HT1080 (cell line): ENCODE data around the gene ASCC3. TPM values are rescaled to one million over a fixed set of nuclear protein-coding genes. Genes with fewer than 3 reads are reported as not detected.

Experiments
- DNase-seq: peaks from one replicate; pipeline ENCODE4 v3.0.0-alpha.2; 2015; ENCODE audit warnings: low read depth
- total RNA-seq: library from RNA; depleted of rRNA; stranded (reverse); fragments of >200 nt; shearing (Covaris generic); gene quantifications from 2 replicates; pipeline ENCODE4 v1.2.3, GENCODE V29; 2014

ASCC3 gene
- total RNA-seq, 1 experiment from 2014 or later: 57.6 TPM

DNA sequence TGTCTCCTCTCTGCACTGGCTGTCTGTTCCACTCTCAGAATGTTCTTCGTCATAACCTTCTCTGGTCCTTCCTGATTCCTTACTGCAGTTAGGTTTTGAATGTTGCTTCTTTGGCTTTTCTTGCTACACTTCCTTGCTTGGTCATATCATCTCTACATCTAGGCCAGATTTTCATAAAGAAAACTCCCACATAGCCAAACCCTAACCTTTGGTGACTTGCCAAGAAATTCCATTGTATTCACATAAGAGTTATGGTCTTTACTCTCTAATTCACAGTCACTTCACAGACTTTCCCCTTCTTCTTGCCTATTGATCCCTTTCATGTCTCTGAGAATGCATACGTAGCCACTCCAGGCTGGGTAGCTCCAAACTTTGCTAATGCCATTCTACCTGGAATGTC, 374.5 kb downstream of the ASCC3 start:
- DNase-seq: peak; percentile 26

DNA sequence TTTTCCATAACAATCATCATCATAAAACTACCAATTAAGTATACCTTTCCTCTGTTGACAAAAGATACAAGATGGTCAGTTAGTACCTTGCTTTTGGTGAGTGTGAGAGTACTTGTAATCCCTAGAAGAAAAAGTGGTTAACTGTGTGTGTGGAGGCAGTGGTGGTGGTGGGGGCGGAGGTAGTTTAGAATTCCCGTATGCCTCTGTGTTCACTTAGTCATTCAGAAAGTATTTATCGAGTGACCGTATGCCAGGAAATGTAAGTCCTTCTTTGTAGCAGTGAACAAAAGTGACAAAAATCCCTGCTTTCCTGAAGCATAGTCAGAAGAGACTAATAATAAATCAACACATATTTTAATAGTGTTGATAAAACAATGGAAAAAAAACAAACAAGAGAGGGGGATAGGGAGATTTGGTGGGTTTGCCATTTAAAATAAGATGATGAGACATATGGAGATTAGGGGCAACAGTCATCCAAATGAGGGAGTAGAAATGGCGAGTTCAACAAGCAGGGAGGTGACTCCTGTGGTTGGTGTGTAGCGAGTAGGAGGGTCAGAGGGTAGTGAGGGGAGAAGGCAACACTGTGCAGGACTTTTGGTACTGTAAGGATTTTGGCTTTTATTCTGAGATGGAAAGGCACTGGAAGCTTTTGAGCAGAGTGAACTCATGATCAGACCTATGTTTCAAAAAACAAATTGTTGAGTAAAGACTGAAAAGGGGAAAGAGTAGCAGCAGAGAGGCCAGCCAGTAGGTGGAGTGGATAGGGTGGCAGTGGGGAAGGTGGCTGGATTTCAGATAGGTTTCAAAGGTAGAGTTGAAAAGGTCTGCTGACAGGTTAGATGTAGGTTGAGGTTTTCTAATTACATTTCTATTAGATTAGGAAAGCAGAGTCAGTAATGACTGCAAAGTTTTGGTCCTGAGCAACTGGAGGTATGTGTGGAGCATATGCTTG, 376.1 kb downstream of the ASCC3 start:
- peak; percentile 90 for DNase-seq

DNA sequence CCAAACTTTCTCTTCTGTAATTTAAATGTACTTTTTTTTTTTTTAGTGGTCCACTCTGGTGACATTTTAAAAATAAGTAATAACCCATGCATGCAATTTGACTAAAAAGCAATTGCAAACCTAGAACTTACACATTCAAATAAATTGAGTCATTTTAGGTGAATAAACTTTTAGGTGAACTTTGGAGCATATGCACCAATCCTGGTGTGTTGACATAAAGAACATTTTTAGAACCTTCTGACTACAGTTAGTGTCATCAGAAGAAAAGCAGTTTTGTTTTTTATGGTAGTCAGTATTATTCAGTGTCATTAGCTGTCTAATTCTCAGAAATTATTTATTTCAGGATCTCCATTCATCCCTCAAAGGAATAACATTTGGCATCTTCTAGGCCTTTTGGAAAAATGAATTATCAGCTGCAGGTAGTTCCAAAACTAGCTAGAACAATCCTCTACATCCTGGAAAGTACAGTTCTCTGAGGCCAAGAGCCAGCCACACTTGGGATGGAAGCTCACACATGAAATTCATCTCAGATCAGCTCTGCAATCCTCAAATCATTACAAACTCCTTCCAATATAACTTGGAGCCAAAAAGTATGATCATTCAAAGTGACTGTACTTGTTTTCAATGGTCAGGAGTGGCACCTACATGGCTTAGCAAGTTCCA, 378.0 kb downstream of the ASCC3 start:
- no peak for DNase-seq

DNA sequence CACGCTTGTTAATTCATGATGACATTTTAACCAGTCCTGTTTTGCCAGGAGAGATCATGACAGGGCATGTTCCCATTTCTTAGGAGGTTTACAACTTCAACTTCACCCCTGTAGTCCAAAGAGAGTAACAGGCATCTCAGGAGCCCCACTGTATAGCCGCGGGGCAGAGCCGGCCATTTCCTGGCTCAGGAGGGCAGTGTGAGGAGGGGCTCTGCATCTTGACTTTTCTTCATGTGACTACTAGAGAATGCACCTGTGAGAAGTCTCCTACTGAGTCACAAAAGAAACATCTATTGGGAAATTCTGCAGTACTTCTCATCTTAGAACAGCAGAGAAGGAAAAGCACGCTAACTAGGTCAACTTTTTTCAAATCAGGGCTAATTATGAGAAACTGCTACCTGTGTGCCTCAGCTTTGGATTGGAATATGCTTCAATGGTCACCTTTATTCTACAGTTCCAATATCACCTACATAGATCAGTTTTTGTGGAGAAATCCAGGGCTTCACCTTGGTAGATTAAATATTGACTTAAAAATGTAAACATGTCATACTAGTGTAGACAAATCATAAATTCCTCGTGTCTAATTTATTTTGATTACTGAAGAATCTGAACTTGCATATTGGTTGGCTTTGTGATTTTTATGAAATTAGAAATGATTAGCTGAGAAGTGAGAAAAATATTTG, 387.8 kb downstream of the ASCC3 start:
- no peak for DNase-seq

DNA sequence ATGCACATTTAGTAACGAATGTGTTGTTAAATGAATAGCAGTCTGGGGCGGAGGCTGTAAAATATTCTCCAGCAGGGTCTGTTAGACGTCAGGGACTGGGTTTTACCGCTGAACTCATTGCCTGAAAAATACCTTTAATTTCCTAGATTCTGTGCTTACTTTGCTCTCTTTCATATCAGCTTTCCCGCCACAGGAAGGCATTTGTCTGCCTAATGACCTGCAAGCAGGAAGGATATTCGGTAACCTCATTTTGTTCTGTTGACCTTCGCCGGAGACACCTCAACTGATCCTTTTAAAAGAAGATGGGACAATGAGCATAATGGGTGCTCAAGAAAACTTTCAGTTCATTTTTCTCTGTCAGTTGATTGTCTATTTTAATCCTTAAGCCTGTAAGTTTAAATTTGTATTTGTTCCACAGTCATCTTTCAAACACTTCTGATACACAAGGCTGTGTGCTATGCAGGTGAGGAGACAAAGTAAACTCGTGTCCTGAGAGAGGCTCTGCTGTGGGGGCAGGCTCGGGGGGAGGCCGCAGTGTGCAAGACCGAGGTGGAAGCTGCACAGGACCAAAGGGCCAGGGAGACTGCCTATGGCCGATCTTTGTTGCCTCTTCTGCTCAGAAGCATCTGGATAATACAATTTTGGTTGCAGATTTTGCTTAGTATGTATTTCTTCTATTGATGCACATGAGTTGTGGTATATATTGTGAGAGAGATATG, 389.0 kb downstream of the ASCC3 start:
- no peak for DNase-seq

DNA sequence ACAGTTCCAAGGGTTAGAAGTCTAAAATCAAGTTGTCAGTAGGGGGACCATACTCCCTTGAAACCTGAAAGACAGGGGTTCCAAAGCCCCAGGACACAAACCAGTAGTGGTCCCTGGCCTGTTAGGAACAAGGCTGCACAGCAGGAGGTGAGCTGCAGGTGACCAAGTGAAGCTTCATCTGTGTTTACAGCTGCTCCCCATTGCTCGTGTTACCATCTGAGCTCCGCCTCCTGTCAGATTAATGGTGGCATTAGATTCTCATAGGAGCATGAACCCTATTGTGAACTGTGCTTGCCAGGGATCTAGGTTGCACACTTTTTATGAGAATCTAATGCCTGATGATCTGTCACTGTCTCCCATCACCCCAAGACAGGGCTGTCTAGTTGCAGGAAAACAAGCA, 391.1 kb downstream of the ASCC3 start:
- DNase-seq: no peak

DNA sequence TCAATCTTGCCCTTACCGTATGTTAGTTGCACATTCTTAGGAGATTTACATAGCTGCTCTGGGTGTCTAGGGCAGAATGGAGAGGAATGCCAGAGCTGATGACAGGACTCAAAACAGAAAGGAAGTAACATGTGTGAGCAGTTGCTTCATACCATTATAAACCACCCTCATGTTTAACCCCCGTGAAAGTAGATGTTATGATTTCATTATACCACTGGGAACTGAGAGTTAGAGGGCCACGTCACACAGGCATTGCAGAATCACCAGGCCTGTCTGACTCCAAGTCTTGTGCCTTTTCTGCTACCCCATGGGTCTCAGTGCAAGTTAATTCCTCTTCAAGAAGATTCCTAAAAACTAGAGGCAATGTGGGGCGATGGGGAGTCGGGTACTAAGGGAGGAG, 392.9 kb downstream of the ASCC3 start:
- no peak for DNase-seq

DNA sequence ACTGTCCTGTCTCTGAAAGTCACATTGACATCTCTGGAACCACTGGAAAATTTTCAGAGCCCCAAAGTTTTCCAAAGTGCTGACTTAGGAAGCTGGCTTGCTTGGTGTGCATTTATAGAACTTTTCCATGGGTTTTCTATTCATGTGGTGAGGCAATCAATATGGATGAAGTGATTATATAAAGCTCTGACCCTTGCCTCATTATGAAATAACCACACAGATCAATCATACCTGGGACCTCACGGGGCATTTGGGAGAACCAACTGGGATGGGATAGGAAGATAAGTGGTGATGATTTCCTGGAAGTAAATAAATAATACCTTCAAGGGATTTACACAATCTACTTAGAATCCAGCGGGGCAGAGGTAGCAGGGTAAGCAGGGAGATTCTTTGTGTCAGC, 393.5 kb downstream of the ASCC3 start:
- no peak for DNase-seq

DNA sequence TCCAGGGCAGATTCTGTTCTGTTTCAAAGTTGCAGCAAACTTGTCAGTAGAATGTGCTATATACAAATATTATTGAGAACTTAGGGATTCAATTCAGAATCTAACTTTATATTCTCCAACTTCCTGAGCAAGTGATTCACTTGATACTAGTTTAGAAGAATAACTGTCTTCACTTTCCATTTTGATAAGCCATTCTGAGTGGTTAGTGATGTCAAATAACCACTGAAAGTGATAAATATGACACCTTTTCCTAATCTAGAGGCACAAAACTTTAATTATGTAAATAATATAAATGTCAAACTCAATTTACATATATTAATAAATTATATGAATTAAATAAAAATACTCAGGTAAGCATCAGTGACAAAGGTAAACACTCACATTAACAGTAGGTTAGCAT, 395.9 kb downstream of the ASCC3 start:
- no peak for DNase-seq

DNA sequence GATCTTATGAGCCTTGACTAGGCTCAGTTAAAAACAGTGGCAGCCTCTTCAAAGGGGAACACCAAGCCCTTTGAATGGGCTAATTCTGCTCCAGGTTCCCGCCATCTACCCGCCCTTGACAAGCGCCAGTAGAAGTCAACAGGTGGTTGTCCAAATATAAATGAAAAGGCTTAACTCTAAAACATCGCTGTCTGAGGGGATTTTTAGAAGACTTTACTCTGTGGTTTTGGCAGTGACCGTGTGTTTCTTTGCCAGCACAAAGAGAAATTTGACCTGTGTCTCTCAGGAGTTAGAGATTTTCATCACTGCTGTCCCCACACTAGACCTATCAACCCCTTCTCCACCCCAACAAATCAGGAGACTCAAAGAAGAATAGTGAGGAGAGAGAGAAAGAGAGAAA, 396.7 kb downstream of the ASCC3 start:
- DNase-seq: no peak

DNA sequence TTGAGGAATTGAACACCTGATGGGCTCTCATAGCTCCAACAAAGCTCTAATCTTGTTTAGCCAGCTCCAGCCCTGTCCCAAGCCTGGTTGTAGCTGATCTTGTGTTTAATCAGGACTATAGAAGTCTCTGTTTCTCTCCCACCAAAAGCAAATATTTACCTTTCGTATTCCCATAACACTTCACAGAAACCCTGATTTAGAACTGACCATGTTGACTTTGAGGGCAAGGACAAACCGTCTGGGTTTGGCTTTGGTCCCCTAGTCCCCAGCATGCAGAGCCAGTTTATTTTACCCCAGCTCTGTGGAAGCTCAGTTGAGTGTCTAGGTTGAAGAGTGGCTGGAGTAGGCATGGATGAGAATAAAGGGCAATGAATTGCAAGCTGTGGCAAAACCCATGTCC, 398.4 kb downstream of the ASCC3 start:
- no peak for DNase-seq

DNA sequence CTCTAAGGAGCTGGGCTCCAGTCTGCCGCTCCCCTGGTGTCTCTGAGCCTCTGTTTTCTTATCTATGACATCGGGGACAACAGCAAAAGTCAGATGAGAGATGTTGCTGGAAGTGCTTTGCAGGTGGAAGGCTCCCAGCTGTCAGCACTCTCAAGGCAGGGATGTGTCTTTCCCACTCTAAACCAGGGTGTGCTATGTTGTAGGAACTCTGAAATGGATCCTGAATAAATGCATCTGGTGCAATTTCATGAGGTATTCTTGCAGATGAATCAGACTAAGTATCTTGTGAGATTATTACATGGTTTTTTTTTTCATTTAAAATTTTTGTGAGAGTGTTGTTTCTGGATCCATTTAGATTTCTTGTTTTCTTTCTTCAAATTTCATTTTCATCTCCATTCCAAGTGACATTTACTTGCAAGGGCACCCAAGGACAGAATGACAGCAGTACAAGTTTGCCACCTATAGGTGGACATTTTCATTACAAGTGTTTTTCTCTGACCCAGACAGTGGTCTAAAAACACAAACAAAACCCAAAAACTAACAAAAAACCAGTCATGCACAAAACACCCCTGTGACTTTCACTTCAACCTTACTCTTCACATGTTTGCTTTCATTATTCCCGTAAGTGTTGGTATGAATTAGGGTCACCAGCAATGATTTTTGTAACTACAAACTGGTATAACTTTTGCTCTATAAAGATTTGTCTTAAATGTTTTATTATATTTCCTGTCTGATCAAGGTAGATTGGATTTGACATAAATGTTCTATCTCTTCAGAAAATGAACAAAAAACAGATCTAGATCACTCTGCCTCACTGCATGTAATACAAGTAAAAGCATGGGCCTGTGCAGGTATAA, 401.7 kb downstream of the ASCC3 start:
- peak; percentile 44 for DNase-seq

DNA sequence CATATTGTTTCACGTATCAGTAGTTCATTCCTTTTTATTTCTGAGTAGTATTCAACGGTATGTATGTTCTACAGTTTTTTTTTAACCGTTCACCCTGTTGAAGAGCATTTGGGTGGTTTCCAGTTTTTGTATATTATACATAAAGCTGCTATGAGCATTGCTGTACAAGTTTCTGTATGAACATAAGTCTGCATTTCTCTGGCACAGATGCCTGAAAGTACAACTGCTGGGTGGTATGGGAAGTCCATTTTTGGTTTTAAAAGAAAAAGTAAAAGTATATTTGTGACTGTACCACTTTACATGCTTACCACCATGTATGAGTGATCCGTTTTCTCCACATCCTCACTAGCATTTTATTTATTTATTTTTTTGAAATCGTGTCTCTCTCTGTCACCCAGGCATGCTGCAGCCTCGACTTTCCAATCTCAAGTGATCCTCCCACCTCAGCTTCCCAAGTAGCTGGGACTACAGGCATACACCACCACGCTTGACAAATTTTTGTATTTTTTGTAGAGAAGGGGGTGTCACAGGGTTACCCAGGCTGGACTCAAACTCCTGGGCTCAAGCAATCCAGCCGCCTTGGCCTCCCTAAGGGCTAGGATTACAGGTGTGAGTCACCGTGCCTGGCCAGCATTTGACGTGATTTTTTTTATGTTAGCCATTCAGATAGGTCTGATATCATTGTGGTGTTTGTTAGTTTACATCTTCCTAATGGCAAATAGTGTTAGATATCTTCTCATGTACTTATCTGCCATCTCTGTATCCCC, 405.4 kb downstream of the ASCC3 start:
- peak; percentile 57 for DNase-seq

DNA sequence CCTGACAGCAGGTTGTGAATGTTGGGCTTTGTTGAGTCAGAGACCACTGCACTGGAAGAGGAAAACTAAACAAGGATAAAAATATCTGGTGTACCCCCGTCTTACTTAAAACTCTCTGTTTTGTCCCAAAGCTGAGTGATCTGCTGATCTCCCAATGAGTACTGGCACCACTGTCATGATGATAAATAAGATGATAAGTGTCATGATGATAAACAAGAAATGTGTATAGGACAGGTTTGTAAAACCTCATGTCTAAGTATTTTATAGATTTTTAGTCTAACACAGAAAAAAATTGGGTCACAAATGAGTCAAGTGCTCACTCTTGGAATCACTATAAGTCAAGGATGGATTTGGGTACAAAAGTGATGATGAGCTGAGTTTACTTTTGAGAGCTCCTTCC, 407.9 kb downstream of the ASCC3 start:
- DNase-seq: no peak

DNA sequence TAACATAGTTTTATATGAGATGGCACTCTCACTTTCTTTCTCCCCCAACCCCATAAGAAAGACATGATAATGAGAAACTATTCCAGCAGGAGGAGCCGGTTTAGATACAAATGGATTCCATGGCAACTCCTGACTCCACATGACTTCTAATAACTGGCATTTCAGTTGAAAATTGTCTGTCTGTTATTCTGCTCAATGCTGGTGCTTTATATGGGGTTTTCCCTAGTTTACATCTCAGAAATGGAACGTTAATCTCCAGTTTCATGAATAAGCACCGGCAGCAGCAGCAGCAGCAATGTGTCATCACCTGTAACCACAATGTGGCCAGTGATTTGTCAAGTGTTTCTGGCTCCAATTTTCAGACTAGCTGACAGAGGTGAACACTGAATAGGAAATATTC, 408.5 kb downstream of the ASCC3 start:
- peak; percentile 85 for DNase-seq

DNA sequence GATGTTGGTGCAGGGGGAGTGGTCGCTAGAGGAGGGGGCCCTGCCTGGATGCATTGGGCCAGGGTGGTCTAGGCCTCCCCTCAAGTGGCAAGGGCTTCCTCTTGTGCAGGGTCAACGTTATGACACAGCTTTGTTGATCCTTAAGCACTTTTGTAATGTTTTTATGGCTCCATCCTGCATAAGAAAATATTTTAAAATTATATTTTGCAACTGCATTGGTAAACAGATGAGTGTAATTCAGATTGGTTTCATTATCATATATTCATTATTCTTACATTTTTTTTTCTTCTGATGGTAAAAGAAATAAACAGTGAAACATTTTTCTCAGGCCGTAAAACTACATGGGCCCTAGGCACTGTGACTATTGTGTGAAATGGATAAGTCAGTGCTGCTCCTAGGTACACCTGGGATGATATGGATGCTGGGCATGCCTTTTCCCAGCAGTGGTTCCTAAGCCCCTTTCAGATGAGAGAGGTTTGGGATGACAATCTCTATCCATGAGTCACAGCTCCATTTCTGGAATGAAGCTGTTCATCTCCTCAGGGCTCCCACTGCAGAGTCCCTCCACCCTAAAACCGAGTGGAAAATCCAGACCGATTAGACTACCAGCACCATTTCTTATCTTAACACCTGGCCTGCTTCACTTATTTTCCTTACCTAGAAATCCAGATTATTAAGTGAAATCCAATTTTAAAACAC, 410.6 kb downstream of the ASCC3 start:
- DNase-seq: no peak

DNA sequence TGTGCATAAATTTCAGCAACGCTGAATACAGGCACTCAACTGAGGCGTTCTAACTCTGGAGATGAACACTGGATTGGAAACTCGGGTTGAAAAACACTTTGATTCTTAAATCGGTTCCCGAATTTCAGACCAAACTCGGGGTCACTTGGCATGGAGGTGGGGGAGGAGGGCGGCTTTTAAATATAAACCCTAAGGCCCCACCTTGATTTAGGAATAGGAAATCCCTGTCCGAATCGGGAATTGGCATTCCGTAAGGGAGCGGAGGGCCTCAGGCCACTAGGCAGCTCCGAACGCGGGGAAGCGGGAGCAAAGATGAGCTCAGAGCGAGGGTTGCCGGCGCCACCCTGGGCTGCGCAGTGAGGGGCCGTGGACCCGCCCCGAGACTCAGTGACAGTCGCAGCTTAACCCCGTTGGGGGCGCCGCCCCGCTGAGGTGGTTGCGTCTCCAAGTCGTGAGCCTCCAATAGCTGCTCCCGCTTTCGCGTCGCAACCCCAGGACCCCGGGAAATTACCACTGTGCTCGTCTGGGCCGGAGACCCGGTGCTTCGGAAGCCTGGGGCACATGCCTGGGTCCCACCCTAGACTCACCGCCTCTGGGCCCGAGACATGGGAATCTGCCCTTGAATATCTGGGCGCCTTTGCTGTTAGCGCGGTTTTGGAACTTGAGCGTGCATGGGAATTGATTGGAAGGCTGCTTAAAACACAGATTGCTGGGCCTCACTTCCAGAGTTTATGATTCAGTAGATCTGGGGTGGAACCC, 411.8 kb downstream of the ASCC3 start:
- DNase-seq: no peak

DNA sequence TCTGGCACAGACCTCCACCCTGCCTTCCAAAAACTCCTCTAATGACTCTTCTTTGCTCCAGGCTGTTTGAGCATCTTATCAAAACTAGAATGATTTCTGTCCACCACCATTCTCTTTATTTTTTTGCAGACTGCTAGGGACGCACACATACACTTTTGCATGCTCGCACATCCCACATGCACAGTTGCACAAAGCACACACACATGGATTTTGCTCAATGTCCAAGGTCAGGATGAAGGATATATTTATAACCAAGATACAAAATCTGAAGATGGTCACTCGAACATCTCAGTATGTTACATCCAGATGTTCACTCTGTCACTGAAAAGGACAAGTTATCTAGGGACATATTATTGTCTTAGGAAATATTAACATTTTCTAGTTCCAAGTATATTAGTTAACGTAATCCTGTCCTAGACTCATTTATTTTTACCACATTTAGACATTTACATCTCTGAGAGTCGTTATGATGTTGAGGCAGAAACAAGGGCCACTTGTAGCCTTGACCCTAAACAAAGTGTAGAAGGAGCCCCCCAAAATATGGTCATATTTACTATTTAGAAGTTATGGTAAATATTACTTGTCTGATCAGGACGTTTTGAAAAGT, 413.0 kb downstream of the ASCC3 start:
- DNase-seq: no peak
